ENCODE results near the gene KCNC3. TPM values are rescaled to one million over a fixed set of nuclear protein-coding genes. Genes with fewer than 3 reads are reported as not detected.
A peak's percentile ranks its signal among the peaks of the same experiment; 100 is the strongest.

KCNC3 gene
- polyA plus RNA-seq, 1 donor from 2014 or later, result 0.97 TPM

GRCh38 chr19:50312967-50313811 is 16.0 kb downstream of the KCNC3 start:
- no peak for TF ChIP-seq MXI1 (conservative IDR thresholded peaks at IDR 0.05; ENCODE audit: poor library complexity, severe bottlenecking)
- TF ChIP-seq TAF1 (IDR thresholded peaks at IDR 0.05; ENCODE audit: low read depth), result no peak
- no peak for TF ChIP-seq EP300 (conservative IDR thresholded peaks at IDR 0.05; ENCODE audit: poor library complexity, severe bottlenecking)
- no peak for TF ChIP-seq POLR2AphosphoS5 (IDR thresholded peaks at IDR 0.05)
- no peak for TF ChIP-seq REST (IDR thresholded peaks at IDR 0.05; ENCODE audit: borderline replicate concordance)
- no peak for TF ChIP-seq SMC3 (conservative IDR thresholded peaks at IDR 0.05; ENCODE audit: poor library complexity)
- TF ChIP-seq EZH2 (IDR thresholded peaks at IDR 0.05; ENCODE audit: borderline replicate concordance, insufficient read depth, low read length, poor library complexity, severe bottlenecking), result no peak
- TF ChIP-seq CTCF (IDR thresholded peaks at IDR 0.05; ENCODE audit: poor library complexity, severe bottlenecking), result no peak
- TF ChIP-seq RAD21 (conservative IDR thresholded peaks at IDR 0.05), result no peak
- no peaks in the 10 kb centered on the region for H3K79me2 ChIP-seq (replicated peaks; ENCODE audit: insufficient read depth, low read length)
- H4K20me1 ChIP-seq (ENCODE audit: insufficient read depth), result no peaks in the 10 kb centered on the region
- H3K27me3 ChIP-seq (ENCODE audit: insufficient read depth, low read depth, low read length), result peaks cover 31% of the 10 kb centered on the region
- H3K36me3 ChIP-seq (ENCODE audit: insufficient read depth, low read length), result no peaks in the 10 kb centered on the region
- H3K9me2 ChIP-seq (ENCODE audit: insufficient read depth, low read length), result no peaks in the 10 kb centered on the region
- no peak overlapping the region for H3K4me2 ChIP-seq (ENCODE audit: low read length)
- no peak overlapping the region for H3K27ac ChIP-seq (ENCODE audit: low read length)
- no peaks in the 10 kb centered on the region for H3F3A ChIP-seq (ENCODE audit: insufficient read depth, low read length, poor library complexity, severe bottlenecking)
- H3K9me3 ChIP-seq (ENCODE audit: low read length), result no peaks in the 10 kb centered on the region
- no peak overlapping the region for H3K9ac ChIP-seq (ENCODE audit: low read length)
- peak overlapping the region; percentile 55 for H3K4me3 ChIP-seq (ENCODE audit: low read length)
- H2AFZ ChIP-seq (ENCODE audit: low read depth, low read length), result no peak overlapping the region

GRCh38 chr19:50311723-50312635 is 17.2 kb downstream of the KCNC3 start:
- Histone ChIP-seq H3K9me3 (ENCODE audit: low read length) (peaks cover 5% of the 10 kb centered on the region), H3K9ac (ENCODE audit: low read length) (no peak overlapping the region), H2AFZ (ENCODE audit: low read depth, low read length) (no peak overlapping the region), H3K36me3 (ENCODE audit: insufficient read depth, low read length) (no peaks in the 10 kb centered on the region), H4K20me1 (ENCODE audit: insufficient read depth) (no peaks in the 10 kb centered on the region), H3K79me2 (replicated peaks; ENCODE audit: insufficient read depth, low read length) (no peaks in the 10 kb centered on the region), H3K27ac (ENCODE audit: low read length) (no peak overlapping the region), H3F3A (ENCODE audit: insufficient read depth, low read length, poor library complexity, severe bottlenecking) (no peaks in the 10 kb centered on the region), H3K4me3 (ENCODE audit: low read length) (peak overlapping the region; percentile 55), H3K9me2 (ENCODE audit: insufficient read depth, low read length) (no peaks in the 10 kb centered on the region), H3K27me3 (ENCODE audit: insufficient read depth, low read depth, low read length) (peaks cover 31% of the 10 kb centered on the region), H3K4me2 (ENCODE audit: low read length) (no peak overlapping the region)
- TF ChIP-seq POLR2AphosphoS5 (IDR thresholded peaks at IDR 0.05) (peak; percentile 9), MXI1 (conservative IDR thresholded peaks at IDR 0.05; ENCODE audit: poor library complexity, severe bottlenecking) (no peak)
